Thoracic aorta (tissue), 2 donors: ENCODE measurements around the gene PPTC7. TPM values are rescaled to one million over a fixed set of nuclear protein-coding genes. Genes with fewer than 3 reads are reported as not detected.

Experiments used
- ATAC-seq: fragments of 150-250 bp; one replicate; pipeline ENCODE4 v1.8.0; 2017; ENCODE audit warnings: low read depth; ENCODE audit not compliant: insufficient number of reproducible peaks, low FRiP score
- DNase-seq: peaks from one replicate; pipeline ENCODE4 v3.0.0-alpha.2; 2020; ENCODE audit warnings: low spot score
- H3K27ac ChIP-seq, 2 donors: fragments of 200-600 bp; sonication (generic); 1 replicate in 1 of 2; 2 replicates in 1 of 2; pipeline ENCODE4 v1.5.1; 2016; ENCODE audit warnings: mild to moderate bottlenecking in 2 of 2, moderate library complexity in 2 of 2
- H3K27me3 ChIP-seq: fragments of 200-600 bp; sonication (generic); replicated peaks from 2 replicates; pipeline ENCODE4 v1.6.0; 2016; ENCODE audit warnings: mild to moderate bottlenecking; ENCODE audit not compliant: insufficient read depth
- H3K36me3 ChIP-seq: fragments of 200-600 bp; sonication (generic); one replicate; pipeline ENCODE4 v1.5.1; 2016
- H3K4me1 ChIP-seq, 2 donors: fragments of 200-600 bp; sonication (generic); 1 replicate in 1 of 2; 2 replicates in 1 of 2; pipeline versions ENCODE4 v1.5.1 to v1.6.0; 2016; ENCODE audit warnings: low read depth in 2 of 2, mild to moderate bottlenecking in 1 of 2; ENCODE audit not compliant: control insufficient read depth in 1 of 2
- H3K4me3 ChIP-seq: fragments of 200-600 bp; sonication (generic); 2 replicates; pipeline ENCODE4 v1.5.1; 2016; ENCODE audit warnings: mild to moderate bottlenecking
- H3K9me3 ChIP-seq: fragments of 200-600 bp; sonication (generic); 2 replicates; pipeline ENCODE4 v1.5.1; 2016
- CTCF ChIP-seq: fragments of 200-600 bp; sonication (generic); IDR thresholded peaks from one replicate; pipeline ENCODE4 v1.5.1; 2019; ENCODE audit warnings: antibody characterized with exemption
- total RNA-seq, 2 donors: library from RNA; depleted of rRNA; stranded (reverse); fragments of >200 nt; gene quantifications; one replicate each; pipeline versions ENCODE4 v1.1.0 to v1.2.3, GENCODE V29; 2016

PPTC7 gene
- total RNA-seq, 2 donors from 2014 or later, result 11.8 to 30.4 TPM

- H3K4me1 ChIP-seq, result peaks cover 23 to 29% of the 10 kb centered on the region in 2 donors
- ATAC-seq (no peak), DNase-seq (no peak)
- peaks cover 5% of the 10 kb centered on the region for H3K36me3 ChIP-seq
- TF ChIP-seq CTCF, result no peak
- no peaks in the 10 kb centered on the region for H3K9me3 ChIP-seq
- H3K4me3 ChIP-seq, result peak overlapping the region; percentile 97
- peak overlapping the region; percentile 93 to 97 for H3K27ac ChIP-seq
- H3K27me3 ChIP-seq, result no peaks in the 10 kb centered on the region
Observed at GRCh38 chr12:110501399-110501751, 81.7 kb downstream of the PPTC7 start.

- Histone ChIP-seq H3K27me3 (no peaks in the 10 kb centered on the region), H3K27ac (no peak overlapping the region), H3K9me3 (no peaks in the 10 kb centered on the region), H3K36me3 (peaks cover 23% of the 10 kb centered on the region), H3K4me1 (peaks cover 23 to 29% of the 10 kb centered on the region in 2 donors), H3K4me3 (no peak overlapping the region)
- DNase-seq (no peak), ATAC-seq (no peak)
- TF ChIP-seq CTCF, result no peak
Observed at GRCh38 chr12:110498984-110499706, 84.0 kb downstream of the PPTC7 start.

Other genes with a start within 250 kb of the PPTC7 start
- 10 to 100 TPM; 41.0 to 66.9 TPM for gene ANAPC7, start 179.6 kb downstream of the PPTC7 start, total RNA-seq
- gene ARPC3, start 133.0 kb downstream of the PPTC7 start, total RNA-seq, result 100 to 1,000 TPM; 152 to 247 TPM
- 10 to 100 TPM; 12.5 to 12.9 TPM for gene GPN3, start 115.1 kb downstream of the PPTC7 start, total RNA-seq
- gene FAM216A, start 114.5 kb downstream of the PPTC7 start, total RNA-seq, result 10 to 100 TPM in 1 of 2 donors, 1 to 10 TPM in 1; 3.7 to 12.6 TPM
- 10 to 100 TPM; 77.7 to 82.6 TPM for gene VPS29, start 81.2 kb downstream of the PPTC7 start, total RNA-seq
- under 1 TPM in 1 of 2 donors, not detected in 1; 0.21 TPM for gene RAD9B, start 81.0 kb downstream of the PPTC7 start, total RNA-seq
- gene TCTN1, start 30.8 kb upstream of the PPTC7 start, total RNA-seq, result 10 to 100 TPM; 40.9 to 42.0 TPM
- gene HVCN1, start 105.8 kb upstream of the PPTC7 start, total RNA-seq, result 10 to 100 TPM; 12.3 to 14.5 TPM
- 100 to 1,000 TPM in 1 of 2 donors, 10 to 100 TPM in 1; 76.4 to 105 TPM for gene PPP1CC, start 159.6 kb upstream of the PPTC7 start, total RNA-seq